SK-N-SH treated with all-trans-retinoic acid at 6 μM for 48 hours (cell line): ENCODE data around the gene IQGAP3.

Experiments used
- ATAC-seq: fragments of 200-7000 bp; cut with Tn5 transposase; 3 replicates; pipeline ENCODE4 v1.9.1; 2020; ENCODE audit warnings: mild to moderate bottlenecking, moderate library complexity
- ARNTL ChIP-seq: fragments of 450-650 bp; formaldehyde crosslinking; IDR thresholded peaks from 2 replicates; pipeline ENCODE4 v1.5.0; 2020; ENCODE audit warnings: low read depth, mild to moderate bottlenecking, moderate library complexity, borderline replicate concordance
- BACH2 ChIP-seq: fragments of 250-450 bp; sonication (Bioruptor Pico); IDR thresholded peaks from 2 replicates; pipeline ENCODE4 v1.9.0; 2021; ENCODE audit warnings: mild to moderate bottlenecking, borderline replicate concordance
- CSDC2 ChIP-seq: fragments of 250-450 bp; sonication (Bioruptor Pico); IDR thresholded peaks from 2 replicates; pipeline ENCODE4 v1.5.0; 2020; ENCODE audit warnings: mild to moderate bottlenecking, moderate library complexity
- ESRRG ChIP-seq: fragments of 250-450 bp; sonication (Bioruptor Pico); IDR thresholded peaks from 2 replicates; pipeline ENCODE4 v1.6.1; 2021; ENCODE audit warnings: mild to moderate bottlenecking
- GLIS3 ChIP-seq: fragments of 250-450 bp; sonication (Bioruptor Pico); IDR thresholded peaks from 2 replicates; pipeline ENCODE4 v1.5.0; 2020; ENCODE audit warnings: mild to moderate bottlenecking, moderate library complexity
- OSR1 ChIP-seq: fragments of 250-450 bp; sonication (Bioruptor Pico); IDR thresholded peaks from 2 replicates; pipeline ENCODE4 v1.8.0; 2022; ENCODE audit warnings: moderate library complexity, mild to moderate bottlenecking, inconsistent platforms
- RARB ChIP-seq: fragments of 250-450 bp; sonication (Bioruptor Pico); IDR thresholded peaks from 2 replicates; pipeline ENCODE4 v1.8.0; 2021; ENCODE audit warnings: mild to moderate bottlenecking, moderate library complexity
- SNAI2 ChIP-seq: fragments of 250-450 bp; sonication (Bioruptor Pico); IDR thresholded peaks from 2 replicates; pipeline ENCODE4 v1.5.0; 2020; ENCODE audit warnings: mild to moderate bottlenecking, moderate library complexity
- TCF4 ChIP-seq: fragments of 250-450 bp; sonication (Bioruptor Pico); IDR thresholded peaks from 2 replicates; pipeline ENCODE4 v1.8.0; 2021; ENCODE audit warnings: mild to moderate bottlenecking, moderate library complexity, borderline replicate concordance
- ZC3H10 ChIP-seq: fragments of 250-450 bp; sonication (Bioruptor Pico); IDR thresholded peaks from 2 replicates; pipeline ENCODE4 v1.5.1; 2021; ENCODE audit warnings: mild to moderate bottlenecking, moderate library complexity
- ZFP30 ChIP-seq: fragments of 450-650 bp; formaldehyde crosslinking; IDR thresholded peaks from 2 replicates; pipeline ENCODE4 v1.5.0; 2022; ENCODE audit warnings: mild to moderate bottlenecking, moderate library complexity
- ZNF565 ChIP-seq: fragments of 450-650 bp; formaldehyde crosslinking; conservative IDR thresholded peaks from 2 replicates; pipeline ENCODE4 v1.5.0; 2020; ENCODE audit warnings: low read depth, mild to moderate bottlenecking, moderate library complexity
- ZNF8 ChIP-seq: fragments of 450-650 bp; formaldehyde crosslinking; IDR thresholded peaks from 2 replicates; pipeline ENCODE4 v1.5.0; 2020; ENCODE audit warnings: mild to moderate bottlenecking, moderate library complexity
- TF ChIP-seq, protein P1 (sequence below): fragments of 250-450 bp; sonication (Bioruptor Pico); IDR thresholded peaks from 2 replicates; pipeline ENCODE4 v1.5.1; 2020; ENCODE audit warnings: low read depth, mild to moderate bottlenecking, moderate library complexity
- TF ChIP-seq, protein P2 (sequence below): fragments of 250-450 bp; sonication (Bioruptor Pico); IDR thresholded peaks from 2 replicates; pipeline ENCODE4 v1.8.0; 2021; ENCODE audit warnings: low read depth, mild to moderate bottlenecking, moderate library complexity, borderline replicate concordance
- TF ChIP-seq, protein P3 (sequence below): fragments of 250-450 bp; sonication (Bioruptor Pico); IDR thresholded peaks from 2 replicates; pipeline ENCODE4 v1.8.0; 2020; ENCODE audit warnings: mild to moderate bottlenecking, moderate library complexity, borderline replicate concordance
- TF ChIP-seq, protein P4 (sequence below): fragments of 250-450 bp; sonication (Bioruptor Pico); IDR thresholded peaks from 2 replicates; pipeline ENCODE4 v1.5.0; 2020; ENCODE audit warnings: mild to moderate bottlenecking, moderate library complexity
- TF ChIP-seq, protein P5 (sequence below): fragments of 250-450 bp; sonication (Bioruptor Pico); IDR thresholded peaks from 2 replicates; pipeline ENCODE4 v1.5.1; 2021; ENCODE audit warnings: mild to moderate bottlenecking, moderate library complexity

Gene IQGAP3

DNA sequence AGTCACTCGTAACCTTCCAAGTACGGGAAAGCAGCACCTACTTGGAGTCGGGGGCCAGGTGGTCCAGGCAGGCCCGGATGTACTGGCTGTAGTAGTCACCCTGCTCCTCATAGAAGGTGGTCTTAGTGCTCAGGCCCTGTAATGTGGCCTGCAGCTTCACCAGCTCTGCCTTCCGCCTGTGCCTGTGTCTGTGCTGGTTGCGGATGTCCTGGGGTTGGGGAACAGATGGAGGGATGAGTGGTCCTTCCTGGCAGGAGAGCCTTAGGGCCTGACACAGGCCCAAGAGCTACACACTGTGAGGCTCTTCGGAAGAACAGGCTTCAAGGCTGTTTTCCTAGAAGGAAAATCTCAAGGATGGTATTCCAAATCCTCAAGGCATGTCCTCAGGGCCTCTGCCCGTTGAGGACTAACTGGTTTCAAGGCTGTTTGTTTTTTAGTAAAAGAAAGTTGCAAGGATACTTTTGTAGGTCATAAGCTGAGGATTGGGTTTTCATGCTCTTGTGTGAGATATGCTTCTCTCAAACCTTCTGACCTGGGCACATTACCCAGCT, 43.4 kb downstream of the IQGAP3 start:
- ATAC-seq, result no peak
- TF ChIP-seq ZNF8 (CRISPR knock-in tag) (no peak), OSR1 (CRISPR knock-in tag) (no peak), GLIS3 (CRISPR knock-in tag) (no peak), BACH2 (CRISPR knock-in tag) (no peak), RARB (CRISPR knock-in tag) (no peak), ARNTL (CRISPR knock-in tag) (no peak)
- TF ChIP-seq, protein P1, sequence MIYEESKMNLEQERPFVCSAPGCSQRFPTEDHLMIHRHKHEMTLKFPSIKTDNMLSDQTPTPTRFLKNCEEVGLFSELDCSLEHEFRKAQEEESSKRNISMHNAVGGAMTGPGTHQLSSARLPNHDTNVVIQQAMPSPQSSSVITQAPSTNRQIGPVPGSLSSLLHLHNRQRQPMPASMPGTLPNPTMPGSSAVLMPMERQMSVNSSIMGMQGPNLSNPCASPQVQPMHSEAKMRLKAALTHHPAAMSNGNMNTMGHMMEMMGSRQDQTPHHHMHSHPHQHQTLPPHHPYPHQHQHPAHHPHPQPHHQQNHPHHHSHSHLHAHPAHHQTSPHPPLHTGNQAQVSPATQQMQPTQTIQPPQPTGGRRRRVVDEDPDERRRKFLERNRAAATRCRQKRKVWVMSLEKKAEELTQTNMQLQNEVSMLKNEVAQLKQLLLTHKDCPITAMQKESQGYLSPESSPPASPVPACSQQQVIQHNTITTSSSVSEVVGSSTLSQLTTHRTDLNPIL (CRISPR knock-in tag), result no peak
- TF ChIP-seq, protein P2, sequence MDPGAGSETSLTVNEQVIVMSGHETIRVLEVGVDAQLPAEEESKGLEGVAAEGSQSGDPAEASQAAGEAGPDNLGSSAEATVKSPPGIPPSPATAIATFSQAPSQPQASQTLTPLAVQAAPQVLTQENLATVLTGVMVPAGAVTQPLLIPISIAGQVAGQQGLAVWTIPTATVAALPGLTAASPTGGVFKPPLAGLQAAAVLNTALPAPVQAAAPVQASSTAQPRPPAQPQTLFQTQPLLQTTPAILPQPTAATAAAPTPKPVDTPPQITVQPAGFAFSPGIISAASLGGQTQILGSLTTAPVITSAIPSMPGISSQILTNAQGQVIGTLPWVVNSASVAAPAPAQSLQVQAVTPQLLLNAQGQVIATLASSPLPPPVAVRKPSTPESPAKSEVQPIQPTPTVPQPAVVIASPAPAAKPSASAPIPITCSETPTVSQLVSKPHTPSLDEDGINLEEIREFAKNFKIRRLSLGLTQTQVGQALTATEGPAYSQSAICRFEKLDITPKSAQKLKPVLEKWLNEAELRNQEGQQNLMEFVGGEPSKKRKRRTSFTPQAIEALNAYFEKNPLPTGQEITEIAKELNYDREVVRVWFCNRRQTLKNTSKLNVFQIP, result no peak
- TF ChIP-seq, all 23 proteins: peak for 0

DNA sequence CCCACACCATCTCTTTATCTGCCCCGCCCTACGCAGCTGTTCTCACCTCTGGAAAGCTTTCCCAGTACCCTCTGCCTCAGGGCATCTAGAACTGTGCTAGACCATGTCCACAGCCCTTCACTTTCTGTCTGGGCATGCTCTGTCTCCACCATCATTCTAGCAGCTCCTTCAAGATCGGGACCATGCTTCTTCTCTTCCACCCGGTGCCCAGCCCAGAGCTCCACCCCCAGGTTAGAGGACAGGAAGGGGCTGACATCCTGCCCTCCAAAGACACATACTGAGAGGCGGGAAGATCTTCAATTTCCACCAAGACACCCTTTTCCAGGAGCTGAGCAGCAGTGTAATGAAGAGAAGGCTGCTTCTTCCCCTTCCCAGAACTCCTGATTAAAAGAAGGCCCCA, 44.1 kb downstream of the IQGAP3 start:
- no peak for ATAC-seq

DNA sequence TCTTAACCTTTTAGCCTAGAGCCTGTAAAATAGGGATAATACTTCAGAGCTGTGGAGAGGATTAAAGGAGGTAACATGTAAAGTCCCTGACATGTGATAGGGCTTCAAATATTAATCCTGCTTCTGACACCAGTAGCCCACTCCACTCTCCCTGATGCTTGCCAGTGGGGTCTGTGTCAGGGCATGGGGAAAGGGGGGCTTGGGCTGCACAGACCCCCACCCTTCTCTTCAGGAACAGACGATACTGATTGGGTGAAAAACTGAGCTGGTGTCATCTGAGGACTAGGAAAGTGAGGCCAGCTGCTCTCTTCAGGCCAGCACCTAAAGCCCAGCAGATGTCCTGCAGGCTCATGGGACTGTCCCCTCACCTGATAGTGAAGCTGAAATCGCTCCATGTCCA, 44.8 kb downstream of the IQGAP3 start:
- no peak for ATAC-seq
- no peak for TF ChIP-seq ZNF565 (CRISPR knock-in tag)
- TF ChIP-seq, protein P3, sequence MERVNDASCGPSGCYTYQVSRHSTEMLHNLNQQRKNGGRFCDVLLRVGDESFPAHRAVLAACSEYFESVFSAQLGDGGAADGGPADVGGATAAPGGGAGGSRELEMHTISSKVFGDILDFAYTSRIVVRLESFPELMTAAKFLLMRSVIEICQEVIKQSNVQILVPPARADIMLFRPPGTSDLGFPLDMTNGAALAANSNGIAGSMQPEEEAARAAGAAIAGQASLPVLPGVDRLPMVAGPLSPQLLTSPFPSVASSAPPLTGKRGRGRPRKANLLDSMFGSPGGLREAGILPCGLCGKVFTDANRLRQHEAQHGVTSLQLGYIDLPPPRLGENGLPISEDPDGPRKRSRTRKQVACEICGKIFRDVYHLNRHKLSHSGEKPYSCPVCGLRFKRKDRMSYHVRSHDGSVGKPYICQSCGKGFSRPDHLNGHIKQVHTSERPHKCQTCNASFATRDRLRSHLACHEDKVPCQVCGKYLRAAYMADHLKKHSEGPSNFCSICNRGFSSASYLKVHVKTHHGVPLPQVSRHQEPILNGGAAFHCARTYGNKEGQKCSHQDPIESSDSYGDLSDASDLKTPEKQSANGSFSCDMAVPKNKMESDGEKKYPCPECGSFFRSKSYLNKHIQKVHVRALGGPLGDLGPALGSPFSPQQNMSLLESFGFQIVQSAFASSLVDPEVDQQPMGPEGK (CRISPR knock-in tag), result no peak
- no peak for TF ChIP-seq OSR1 (CRISPR knock-in tag)
- TF ChIP-seq, protein P4, sequence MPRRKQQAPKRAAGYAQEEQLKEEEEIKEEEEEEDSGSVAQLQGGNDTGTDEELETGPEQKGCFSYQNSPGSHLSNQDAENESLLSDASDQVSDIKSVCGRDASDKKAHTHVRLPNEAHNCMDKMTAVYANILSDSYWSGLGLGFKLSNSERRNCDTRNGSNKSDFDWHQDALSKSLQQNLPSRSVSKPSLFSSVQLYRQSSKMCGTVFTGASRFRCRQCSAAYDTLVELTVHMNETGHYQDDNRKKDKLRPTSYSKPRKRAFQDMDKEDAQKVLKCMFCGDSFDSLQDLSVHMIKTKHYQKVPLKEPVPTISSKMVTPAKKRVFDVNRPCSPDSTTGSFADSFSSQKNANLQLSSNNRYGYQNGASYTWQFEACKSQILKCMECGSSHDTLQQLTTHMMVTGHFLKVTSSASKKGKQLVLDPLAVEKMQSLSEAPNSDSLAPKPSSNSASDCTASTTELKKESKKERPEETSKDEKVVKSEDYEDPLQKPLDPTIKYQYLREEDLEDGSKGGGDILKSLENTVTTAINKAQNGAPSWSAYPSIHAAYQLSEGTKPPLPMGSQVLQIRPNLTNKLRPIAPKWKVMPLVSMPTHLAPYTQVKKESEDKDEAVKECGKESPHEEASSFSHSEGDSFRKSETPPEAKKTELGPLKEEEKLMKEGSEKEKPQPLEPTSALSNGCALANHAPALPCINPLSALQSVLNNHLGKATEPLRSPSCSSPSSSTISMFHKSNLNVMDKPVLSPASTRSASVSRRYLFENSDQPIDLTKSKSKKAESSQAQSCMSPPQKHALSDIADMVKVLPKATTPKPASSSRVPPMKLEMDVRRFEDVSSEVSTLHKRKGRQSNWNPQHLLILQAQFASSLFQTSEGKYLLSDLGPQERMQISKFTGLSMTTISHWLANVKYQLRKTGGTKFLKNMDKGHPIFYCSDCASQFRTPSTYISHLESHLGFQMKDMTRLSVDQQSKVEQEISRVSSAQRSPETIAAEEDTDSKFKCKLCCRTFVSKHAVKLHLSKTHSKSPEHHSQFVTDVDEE (CRISPR knock-in tag), result no peak
- TF ChIP-seq ZFP30, result no peak
- TF ChIP-seq, protein P2, result no peak
- no peak for TF ChIP-seq ZNF8 (CRISPR knock-in tag)
- TF ChIP-seq ARNTL (CRISPR knock-in tag), result no peak
- no peak for TF ChIP-seq TCF4 (CRISPR knock-in tag)
- no peak for TF ChIP-seq BACH2 (CRISPR knock-in tag)
- no peak for TF ChIP-seq CSDC2 (CRISPR knock-in tag)
- no peak for TF ChIP-seq ZC3H10 (CRISPR knock-in tag)
- TF ChIP-seq RARB (CRISPR knock-in tag), result no peak
- no peak for TF ChIP-seq SNAI2 (CRISPR knock-in tag)
- TF ChIP-seq ESRRG (CRISPR knock-in tag), result no peak

More for the DNA sequence above, 44.1 kb downstream of the IQGAP3 start:
- TF ChIP-seq ZNF8 (CRISPR knock-in tag) (no peak), SNAI2 (CRISPR knock-in tag) (no peak), CSDC2 (CRISPR knock-in tag) (no peak), ZNF565 (CRISPR knock-in tag) (no peak), ESRRG (CRISPR knock-in tag) (no peak)
- TF ChIP-seq, protein P4 (CRISPR knock-in tag), result no peak
- TF ChIP-seq, protein P5, sequence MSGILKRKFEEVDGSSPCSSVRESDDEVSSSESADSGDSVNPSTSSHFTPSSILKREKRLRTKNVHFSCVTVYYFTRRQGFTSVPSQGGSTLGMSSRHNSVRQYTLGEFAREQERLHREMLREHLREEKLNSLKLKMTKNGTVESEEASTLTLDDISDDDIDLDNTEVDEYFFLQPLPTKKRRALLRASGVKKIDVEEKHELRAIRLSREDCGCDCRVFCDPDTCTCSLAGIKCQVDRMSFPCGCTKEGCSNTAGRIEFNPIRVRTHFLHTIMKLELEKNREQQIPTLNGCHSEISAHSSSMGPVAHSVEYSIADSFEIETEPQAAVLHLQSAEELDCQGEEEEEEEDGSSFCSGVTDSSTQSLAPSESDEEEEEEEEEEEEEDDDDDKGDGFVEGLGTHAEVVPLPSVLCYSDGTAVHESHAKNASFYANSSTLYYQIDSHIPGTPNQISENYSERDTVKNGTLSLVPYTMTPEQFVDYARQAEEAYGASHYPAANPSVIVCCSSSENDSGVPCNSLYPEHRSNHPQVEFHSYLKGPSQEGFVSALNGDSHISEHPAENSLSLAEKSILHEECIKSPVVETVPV (CRISPR knock-in tag), result no peak
- TF ChIP-seq, all 23 proteins: peak for 0
